Measurements from ENCODE around the gene RALY.

RALY gene

DNA sequence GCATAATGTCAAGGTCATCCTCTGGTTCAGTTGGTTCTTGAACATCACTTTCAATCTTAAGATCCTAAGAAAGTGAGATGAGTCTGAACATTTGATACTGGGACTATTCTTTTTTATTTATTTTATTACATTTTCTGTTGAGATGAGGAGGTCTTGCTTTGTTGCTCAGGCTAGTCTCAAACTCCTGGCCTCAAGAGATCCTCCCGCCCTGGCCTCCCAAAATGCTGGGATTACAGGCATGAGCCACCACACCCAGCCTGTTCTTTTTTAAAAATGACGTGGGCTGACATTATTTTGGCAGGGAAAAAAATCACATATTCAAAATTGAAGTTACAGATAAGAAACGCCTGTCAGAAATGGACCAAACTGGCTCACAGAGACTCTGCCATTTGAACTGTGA lies 104.9 kb downstream of the RALY start:
- H3K4me3 ChIP-seq (ENCODE audit: low read depth, low read length): no peak overlapping the region
- H4K8ac ChIP-seq (ENCODE audit: low read depth, low read length): no peak overlapping the region
- H4K91ac ChIP-seq (ENCODE audit: low read depth, low read length): no peak overlapping the region
- no peak overlapping the region for H4K12ac ChIP-seq (ENCODE audit: low read depth, low read length)
- no peaks in the 10 kb centered on the region for H3K9me3 ChIP-seq (ENCODE audit: insufficient read depth, low read depth, low read length)
- no peak overlapping the region for H3K9ac ChIP-seq (ENCODE audit: low read length)
- no peak overlapping the region for H3K18ac ChIP-seq (ENCODE audit: low read length)
- H3K4ac ChIP-seq (ENCODE audit: low read depth, low read length): no peak overlapping the region
- no peak overlapping the region for H3K14ac ChIP-seq (ENCODE audit: low read length)
- no peaks in the 10 kb centered on the region for H3K27me3 ChIP-seq (ENCODE audit: insufficient read depth, low read length)
- no peak overlapping the region for H2BK5ac ChIP-seq (ENCODE audit: low read depth, low read length, poor library complexity)
- no peak overlapping the region for H2BK12ac ChIP-seq (ENCODE audit: low read length)
- H3K36me3 ChIP-seq (ENCODE audit: control insufficient read depth in 1 of 2, insufficient read depth in 2 of 2, low read length in 2 of 2): peaks cover 42 to 59% of the 10 kb centered on the region in 2 experiments
- H3K4me2 ChIP-seq (ENCODE audit: low read length): no peak overlapping the region
- no peak for DNase-seq
- H2AFZ ChIP-seq (ENCODE audit: insufficient read depth, low read length, poor library complexity): no peak overlapping the region
- no peak overlapping the region for H2BK120ac ChIP-seq (ENCODE audit: insufficient read depth, low read length, poor library complexity)
- no peak overlapping the region for H3K27ac ChIP-seq (ENCODE audit: low read depth, low read length)
- no peaks in the 10 kb centered on the region for H3K79me2 ChIP-seq (ENCODE audit: control insufficient read depth, insufficient read depth, low read length, poor library complexity)
- H3K79me1 ChIP-seq (ENCODE audit: low read length): no peaks in the 10 kb centered on the region
- H3K4me1 ChIP-seq (ENCODE audit: control insufficient read depth in 1 of 2, insufficient read depth in 2 of 2, low read length in 2 of 2): no peaks in the 10 kb centered on the region
- WGBS (ENCODE audit: extremely low coverage, insufficient coverage, insufficient read length): no CpG with 5 or more reads among the region's 3 CpGs
- H3K23ac ChIP-seq (ENCODE audit: low read length): no peak overlapping the region
- H2AK5ac ChIP-seq (ENCODE audit: low read length): no peak overlapping the region

DNA sequence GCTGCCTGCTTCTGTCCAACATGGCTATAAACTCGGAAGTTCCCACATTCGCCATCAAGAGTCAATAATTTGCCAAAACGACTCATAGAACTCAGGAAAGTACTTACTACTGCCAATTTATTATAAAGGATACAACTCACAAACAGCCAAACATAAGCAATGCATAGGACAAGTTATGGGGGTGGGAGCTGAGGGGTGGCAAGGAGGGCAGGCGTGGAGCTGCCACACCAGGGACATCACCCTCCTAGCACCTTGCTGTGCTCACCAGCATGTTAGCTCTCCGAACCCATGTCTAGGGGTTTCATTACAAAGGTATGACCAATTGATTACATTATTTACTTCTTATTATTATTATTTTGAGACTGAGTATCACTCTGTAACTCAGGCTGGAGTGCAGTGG lies 106.0 kb downstream of the RALY start:
- Histone ChIP-seq H3K4me3 (ENCODE audit: low read depth, low read length) (no peak overlapping the region), H3K36me3 (ENCODE audit: control insufficient read depth in 1 of 2, insufficient read depth in 2 of 2, low read length in 2 of 2) (peaks cover 43 to 63% of the 10 kb centered on the region in 2 experiments), H4K91ac (ENCODE audit: low read depth, low read length) (no peak overlapping the region), H2BK12ac (ENCODE audit: low read length) (no peak overlapping the region), H2BK5ac (ENCODE audit: low read depth, low read length, poor library complexity) (no peak overlapping the region), H3K79me1 (ENCODE audit: low read length) (no peaks in the 10 kb centered on the region), H3K4ac (ENCODE audit: low read depth, low read length) (no peak overlapping the region), H4K8ac (ENCODE audit: low read depth, low read length) (no peak overlapping the region), H3K79me2 (ENCODE audit: control insufficient read depth, insufficient read depth, low read length, poor library complexity) (no peaks in the 10 kb centered on the region), H3K4me1 (ENCODE audit: control insufficient read depth in 1 of 2, insufficient read depth in 2 of 2, low read length in 2 of 2) (no peaks in the 10 kb centered on the region), H2BK120ac (ENCODE audit: insufficient read depth, low read length, poor library complexity) (no peak overlapping the region), H2AFZ (ENCODE audit: insufficient read depth, low read length, poor library complexity) (no peak overlapping the region), H3K23ac (ENCODE audit: low read length) (no peak overlapping the region), H3K27me3 (ENCODE audit: insufficient read depth, low read length) (no peaks in the 10 kb centered on the region), H3K9me3 (ENCODE audit: insufficient read depth, low read depth, low read length) (no peaks in the 10 kb centered on the region), H3K14ac (ENCODE audit: low read length) (no peak overlapping the region), H3K4me2 (ENCODE audit: low read length) (no peak overlapping the region), H4K12ac (ENCODE audit: low read depth, low read length) (no peak overlapping the region), H2AK5ac (ENCODE audit: low read length) (no peak overlapping the region), H3K18ac (ENCODE audit: low read length) (no peak overlapping the region), H3K27ac (ENCODE audit: low read depth, low read length) (no peak overlapping the region), H3K9ac (ENCODE audit: low read length) (no peak overlapping the region)
- no CpG with 5 or more reads among the region's 5 CpGs for WGBS (ENCODE audit: extremely low coverage, insufficient coverage, insufficient read length)
- no peak for DNase-seq

DNA sequence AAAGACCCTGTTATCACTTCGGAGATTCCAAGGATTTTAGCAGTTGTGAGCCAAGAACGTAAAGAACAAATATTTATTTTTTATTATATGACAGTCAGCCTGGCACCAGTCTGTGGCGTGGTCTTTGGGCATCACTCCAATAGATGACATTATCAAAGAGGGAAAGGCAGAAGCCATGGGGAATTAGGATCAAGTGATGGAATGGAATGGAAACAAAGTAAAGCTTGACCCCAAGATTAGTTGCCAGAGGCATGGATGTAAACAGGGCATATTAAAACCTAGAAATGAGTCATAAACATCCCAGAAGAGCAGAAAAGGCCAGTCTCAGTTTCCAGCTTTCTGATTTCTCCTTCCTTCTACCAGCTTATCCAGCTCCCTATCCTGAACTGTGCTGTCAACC lies 106.9 kb downstream of the RALY start:
- H3K4me2 ChIP-seq (ENCODE audit: low read length): no peak overlapping the region
- no peak overlapping the region for H2BK5ac ChIP-seq (ENCODE audit: low read depth, low read length, poor library complexity)
- no peak overlapping the region for H3K18ac ChIP-seq (ENCODE audit: low read length)
- no peak for DNase-seq
- no peaks in the 10 kb centered on the region for H3K4me1 ChIP-seq (ENCODE audit: control insufficient read depth in 1 of 2, insufficient read depth in 2 of 2, low read length in 2 of 2)
- H2AFZ ChIP-seq (ENCODE audit: insufficient read depth, low read length, poor library complexity): no peak overlapping the region
- no peak overlapping the region for H2AK5ac ChIP-seq (ENCODE audit: low read length)
- no peak overlapping the region for H3K23ac ChIP-seq (ENCODE audit: low read length)
- H3K4me3 ChIP-seq (ENCODE audit: low read depth, low read length): no peak overlapping the region
- no peaks in the 10 kb centered on the region for H3K79me1 ChIP-seq (ENCODE audit: low read length)
- peaks cover 41 to 63% of the 10 kb centered on the region in 2 experiments for H3K36me3 ChIP-seq (ENCODE audit: control insufficient read depth in 1 of 2, insufficient read depth in 2 of 2, low read length in 2 of 2)
- no peaks in the 10 kb centered on the region for H3K27me3 ChIP-seq (ENCODE audit: insufficient read depth, low read length)
- H4K8ac ChIP-seq (ENCODE audit: low read depth, low read length): no peak overlapping the region
- H3K79me2 ChIP-seq (ENCODE audit: control insufficient read depth, insufficient read depth, low read length, poor library complexity): no peaks in the 10 kb centered on the region
- H3K9me3 ChIP-seq (ENCODE audit: insufficient read depth, low read depth, low read length): no peaks in the 10 kb centered on the region
- H4K12ac ChIP-seq (ENCODE audit: low read depth, low read length): no peak overlapping the region
- no peak overlapping the region for H2BK120ac ChIP-seq (ENCODE audit: insufficient read depth, low read length, poor library complexity)
- no peak overlapping the region for H3K14ac ChIP-seq (ENCODE audit: low read length)
- no peak overlapping the region for H4K91ac ChIP-seq (ENCODE audit: low read depth, low read length)
- no peak overlapping the region for H2BK12ac ChIP-seq (ENCODE audit: low read length)
- WGBS (ENCODE audit: extremely low coverage, insufficient coverage, insufficient read length): no CpG with 5 or more reads among the region's 3 CpGs
- no peak overlapping the region for H3K9ac ChIP-seq (ENCODE audit: low read length)
- H3K4ac ChIP-seq (ENCODE audit: low read depth, low read length): no peak overlapping the region
- H3K27ac ChIP-seq (ENCODE audit: low read depth, low read length): no peak overlapping the region

DNA sequence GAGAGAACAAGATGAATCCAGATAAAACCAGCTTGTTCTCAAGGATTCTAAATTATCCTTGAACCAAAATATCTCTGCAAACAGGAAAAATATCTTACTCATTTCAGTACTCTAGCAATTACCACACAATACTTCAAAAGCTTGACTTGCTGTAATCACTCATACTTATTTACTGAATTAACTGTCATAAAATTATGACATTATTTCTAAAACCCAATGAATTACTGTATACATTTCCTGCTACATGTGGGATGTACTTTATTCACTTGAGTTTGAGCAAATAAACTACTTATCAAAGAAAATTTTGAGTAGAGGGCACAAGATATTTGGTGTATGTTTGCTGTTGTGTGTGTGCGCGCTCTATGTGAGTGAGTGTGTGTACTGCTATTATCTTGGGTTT lies 108.6 kb downstream of the RALY start:
- Histone ChIP-seq H2AFZ (ENCODE audit: insufficient read depth, low read length, poor library complexity) (no peak overlapping the region), H3K4me2 (ENCODE audit: low read length) (no peak overlapping the region), H4K91ac (ENCODE audit: low read depth, low read length) (no peak overlapping the region), H2AK5ac (ENCODE audit: low read length) (no peak overlapping the region), H3K9me3 (ENCODE audit: insufficient read depth, low read depth, low read length) (no peaks in the 10 kb centered on the region), H3K27ac (ENCODE audit: low read depth, low read length) (no peak overlapping the region), H2BK12ac (ENCODE audit: low read length) (no peak overlapping the region), H4K12ac (ENCODE audit: low read depth, low read length) (no peak overlapping the region), H3K36me3 (ENCODE audit: control insufficient read depth in 1 of 2, insufficient read depth in 2 of 2, low read length in 2 of 2) (peaks cover 36 to 51% of the 10 kb centered on the region in 2 experiments), H3K79me1 (ENCODE audit: low read length) (no peaks in the 10 kb centered on the region), H3K4me1 (ENCODE audit: control insufficient read depth in 1 of 2, insufficient read depth in 2 of 2, low read length in 2 of 2) (no peaks in the 10 kb centered on the region), H3K9ac (ENCODE audit: low read length) (no peak overlapping the region), H2BK120ac (ENCODE audit: insufficient read depth, low read length, poor library complexity) (no peak overlapping the region), H2BK5ac (ENCODE audit: low read depth, low read length, poor library complexity) (no peak overlapping the region), H4K8ac (ENCODE audit: low read depth, low read length) (no peak overlapping the region), H3K27me3 (ENCODE audit: insufficient read depth, low read length) (no peaks in the 10 kb centered on the region), H3K23ac (ENCODE audit: low read length) (no peak overlapping the region), H3K4ac (ENCODE audit: low read depth, low read length) (no peak overlapping the region), H3K4me3 (ENCODE audit: low read depth, low read length) (no peak overlapping the region), H3K18ac (ENCODE audit: low read length) (no peak overlapping the region), H3K79me2 (ENCODE audit: control insufficient read depth, insufficient read depth, low read length, poor library complexity) (peaks cover 6% of the 10 kb centered on the region), H3K14ac (ENCODE audit: low read length) (no peak overlapping the region)
- no peak for DNase-seq
- WGBS (ENCODE audit: extremely low coverage, insufficient coverage, insufficient read length): no CpG with 5 or more reads among the region's 2 CpGs

Data from trophoblast cell (in vitro differentiated cells and primary cell).